K562 (cell line): Measurements from ENCODE around the gene MYO16. TPM values are rescaled to one million over a fixed set of nuclear protein-coding genes. Genes with fewer than 3 reads are reported as not detected.

ENCODE experiments used
- ATAC-seq: fragments of 200-7000 bp; cut with Tn5 transposase; 3 replicates; pipeline ENCODE4 v1.9.1; 2020; ENCODE audit warnings: moderate library complexity
- BruUV-seq: library from RNA; stranded (reverse); fragments of 400-500 nt; replicated peaks from 2 replicates; lab custom pipeline; 2021; lab: Mats Ljungman, UMichigan
- CTCF ChIA-PET: fragments of 300-600 bp; formaldehyde crosslinking; extraction: SDS; loops from one replicate; lab custom pipeline; 2021; ENCODE audit warnings: low intra/inter-chr PET ratio; lab: Yijun Ruan, JAX
- POLR2A ChIA-PET: fragments of 300-600, 350-650 bp; sonication (Branson Sonifier 250); formaldehyde crosslinking; extraction: SDS; loops from one replicate; lab custom pipeline; 2021; ENCODE audit warnings: antibody characterized with exemption, inconsistent platforms; lab: Yijun Ruan, JAX
- DNase-seq, 4 experiments: peaks; one replicate each; pipeline versions ENCODE4 v3.0.0 to v3.0.0-alpha.2; 2011 to 2018; ENCODE audit warnings: low spot score in 3 of 4, mixed read lengths in 3 of 4; ENCODE audit errors: extremely low read depth in 1 of 4
- FAIRE-seq: peaks from 2 replicates; lab custom pipeline; 2011; peaks lifted over from hg19 to GRCh38; lab: Jason Lieb, UNC
- H2AFZ ChIP-seq: 2 replicates; pipeline ENCODE4 v1.6.0; 2011; ENCODE audit warnings: low read depth, low read length, control low read depth, inconsistent platforms
- H3K27ac ChIP-seq: fragments of 200-600 bp; 3 replicates; pipeline ENCODE4 v1.8.0; 2011; ENCODE audit warnings: low read depth, mild to moderate bottlenecking, control low read depth, inconsistent platforms, low read length, moderate library complexity, mixed read lengths; ENCODE audit errors: extremely low read depth
- H3K27me3 ChIP-seq, 2 experiments: fragments of 300-600 bp in 1 of 2; 2 replicates in 1 of 2; 3 replicates in 1 of 2; pipeline versions ENCODE4 v1.6.0 to v1.8.0; 2011; ENCODE audit warnings: inconsistent platforms in 2 of 2, low read length in 2 of 2, mild to moderate bottlenecking in 1 of 2, mixed read lengths in 1 of 2, moderate library complexity in 1 of 2; ENCODE audit not compliant: control insufficient read depth in 2 of 2, insufficient read depth in 2 of 2
- H3K36me3 ChIP-seq: fragments of 300-600 bp; 3 replicates; pipeline ENCODE4 v1.8.0; 2011; ENCODE audit warnings: mild to moderate bottlenecking, low read length, inconsistent platforms; ENCODE audit not compliant: control insufficient read depth, insufficient read depth
- H3K4me1 ChIP-seq, 2 experiments: fragments of 200-600 bp in 1 of 2; replicated peaks in 1 of 2; 2 replicates in 1 of 2; 3 replicates in 1 of 2; pipeline versions ENCODE4 v1.5.1 to v1.8.0; 2011; ENCODE audit warnings: inconsistent platforms in 2 of 2, low read length in 2 of 2, mild to moderate bottlenecking in 1 of 2, mixed read lengths in 1 of 2, moderate library complexity in 1 of 2; ENCODE audit not compliant: control insufficient read depth in 2 of 2, insufficient read depth in 2 of 2
- H3K4me2 ChIP-seq: 2 replicates; pipeline ENCODE4 v1.6.1; 2011; ENCODE audit warnings: low read length, control low read depth, inconsistent platforms, mixed read lengths; ENCODE audit not compliant: insufficient read depth
- H3K4me3 ChIP-seq: fragments of 200-600 bp; sonication (generic), shearing (Covaris generic); 2 replicates; pipeline ENCODE4 v1.5.1; 2016; ENCODE audit warnings: control low read depth, inconsistent platforms
- H3K79me2 ChIP-seq: fragments of 200-600 bp; 3 replicates; pipeline ENCODE4 v1.8.0; 2011; ENCODE audit warnings: low read length, inconsistent platforms; ENCODE audit not compliant: control insufficient read depth, insufficient read depth
- H3K9ac ChIP-seq, 2 experiments: 2 replicates each; pipeline versions ENCODE4 v1.6.0 to v1.6.1; 2011; ENCODE audit warnings: low read depth in 2 of 2, low read length in 2 of 2, control low read depth in 1 of 2, inconsistent platforms in 1 of 2, mild to moderate bottlenecking in 1 of 2, mixed read lengths in 1 of 2; ENCODE audit not compliant: insufficient read depth in 1 of 2
- H3K9me1 ChIP-seq: one replicate; pipeline ENCODE4 v1.6.0; 2011; ENCODE audit warnings: inconsistent platforms, mild to moderate bottlenecking, low read length, moderate library complexity; ENCODE audit not compliant: control insufficient read depth, insufficient read depth
- H3K9me3 ChIP-seq: replicated peaks from 2 replicates; pipeline ENCODE4 v1.5.1; 2011; ENCODE audit warnings: low read depth, low read length, inconsistent platforms; ENCODE audit not compliant: control insufficient read depth, insufficient read depth
- H4K20me1 ChIP-seq: replicated peaks from 2 replicates; pipeline ENCODE4 v1.6.1; 2011; ENCODE audit warnings: low read length, inconsistent platforms, mixed read lengths; ENCODE audit not compliant: control insufficient read depth, insufficient read depth
- E2F6 ChIP-seq, 2 experiments: IDR thresholded peaks; 2 replicates each; pipeline ENCODE4 v1.6.1; 2011; ENCODE audit warnings: borderline replicate concordance in 1 of 2, control low read depth in 1 of 2, low read depth in 1 of 2, low read length in 1 of 2, mild to moderate bottlenecking in 1 of 2, mixed read lengths in 1 of 2, moderate library complexity in 1 of 2; ENCODE audit not compliant: insufficient read depth in 1 of 2, insufficient read length in 1 of 2, poor library complexity in 1 of 2, severe bottlenecking in 1 of 2; ENCODE audit errors: extremely low read depth in 1 of 2
- E2F8 ChIP-seq: fragments of 450-650 bp; IDR thresholded peaks from 2 replicates; pipeline ENCODE4 v1.7.1; 2018; ENCODE audit warnings: mild to moderate bottlenecking, low read depth; ENCODE audit not compliant: partially characterized antibody
- ELK3 ChIP-seq: fragments of 450-650 bp; formaldehyde crosslinking; IDR thresholded peaks from 2 replicates; pipeline ENCODE4 v1.4.0; 2020; ENCODE audit warnings: mild to moderate bottlenecking
- ID3 ChIP-seq, 2 experiments: fragments of 250-450 bp in 1 of 2; fragments of 450-650 bp in 1 of 2; sonication (Bioruptor Pico) in 1 of 2; IDR thresholded peaks; 2 replicates each; pipeline versions ENCODE4 v1.6.1 to v1.8.0; 2016 to 2021; ENCODE audit warnings: mild to moderate bottlenecking in 2 of 2, moderate library complexity in 2 of 2, missing compliant biosample characterization in 1 of 2, missing genetic modification characterization in 1 of 2
- MECOM ChIP-seq: fragments of 250-450 bp; sonication (Bioruptor Pico); IDR thresholded peaks from 2 replicates; pipeline ENCODE4 v1.8.0; 2022; ENCODE audit warnings: inconsistent platforms
- NELFE ChIP-seq: IDR thresholded peaks from 2 replicates; pipeline ENCODE4 v1.6.1; 2011; ENCODE audit warnings: mild to moderate bottlenecking; ENCODE audit not compliant: insufficient read depth, insufficient read length
- NFXL1 ChIP-seq: fragments of 450-650 bp; formaldehyde crosslinking; IDR thresholded peaks from 2 replicates; pipeline ENCODE4 v1.4.0; 2021; ENCODE audit warnings: mild to moderate bottlenecking
- PTBP1 ChIP-seq: fragments of 200-400 bp; formaldehyde crosslinking; IDR thresholded peaks from 2 replicates; pipeline ENCODE4 v1.6.1; 2017; ENCODE audit warnings: low read depth, low read length
- ZNF184 ChIP-seq: sonication (generic); formaldehyde crosslinking; IDR thresholded peaks from 2 replicates; pipeline ENCODE4 v1.5.0; 2020; ENCODE audit warnings: missing genetic modification reagents
- ZNF717 ChIP-seq: fragments of 250-450 bp; sonication (Bioruptor Pico); IDR thresholded peaks from 2 replicates; pipeline ENCODE4 v1.5.0; 2021
- WGBS: fragments of 100-300 bp; shearing (Covaris generic); methylation state at CpG from one replicate; pipeline ENCODE4 v1.1.6; 2016; ENCODE audit warnings: low coverage, mixed read lengths; ENCODE audit not compliant: insufficient coverage; ENCODE audit errors: missing lambda C conversion rate; 5-methylcytosine and 5-hydroxymethylcytosine counted together
- in situ Hi-C: fragments of 300-500 bp; cut with MboI; formaldehyde crosslinking; loops from 4 replicates; pipeline ENCODE4 v1.15.0; 2018; ENCODE audit warnings: inconsistent platforms, mixed read lengths
- intact Hi-C: fragments of 100-400 bp; cut with micrococcal nuclease; formaldehyde crosslinking; loops from 2 replicates; pipeline ENCODE4 v1.14.2; 2022
- polyA plus RNA-seq, 8 experiments: library from polyadenylated mRNA; depleted of rRNA in 4 of 8; stranded (reverse) in 5 of 8; unstranded in 3 of 8; fragments of >200 nt; fragmentation: Nextera tagmentation in 2 of 8; fragmentation: Illumina TruSeq in 1 of 8; extraction: Ambion mirVana in 2 of 8; extraction: Trizol in 1 of 8; gene quantifications; 2 replicates each; pipeline versions ENCODE4 v1.2.1 to v1.2.3, GENCODE V29; 2011 to 2014; ENCODE audit warnings: inconsistent platforms in 1 of 8, missing spikeins in 1 of 8
- total RNA-seq, 7 experiments: library from RNA; depleted of rRNA in 6 of 7; stranded (reverse); fragments of >200 nt in 6 of 7; fragmentation: Illumina TruSeq in 2 of 7; extraction: Trizol in 2 of 7; gene quantifications; 2 replicates each; pipeline versions ENCODE4 v1.2.1 to v1.2.3, GENCODE V29; 2011 to 2021; ENCODE audit warnings: low replicate concordance in 1 of 7

Gene MYO16
- total and polyA plus RNA-seq, 9 of the 15 experiments (the other 6 are each of a cell fraction or from before 2014, with no cell fraction given), result 4.3 to 45.7 (median 12.1) TPM

- H3K9me1 ChIP-seq, result no peaks in the 10 kb centered on the region
- ChIA-PET CTCF (no interaction called here), POLR2A (no interaction called here)
- no peak overlapping the region for H3K27ac ChIP-seq
- TF ChIP-seq NFXL1 (CRISPR knock-in tag) (no peak), PTBP1 (no peak)
- no peak for ATAC-seq
- H3K4me3 ChIP-seq, result no peak overlapping the region
- WGBS, result no CpG with 5 or more reads among the region's 1 CpG
- no peaks in the 10 kb centered on the region for H3K27me3 ChIP-seq
- H3K9ac ChIP-seq, result no peak overlapping the region
- H3K36me3 ChIP-seq, result no peaks in the 10 kb centered on the region
- no TSS peak for BruUV-seq
- H3K79me2 ChIP-seq, result no peaks in the 10 kb centered on the region
- H3K4me1 ChIP-seq, result no peaks in the 10 kb centered on the region
- H2AFZ ChIP-seq, result no peak overlapping the region
- H4K20me1 ChIP-seq, result no peaks in the 10 kb centered on the region
- no peak overlapping the region for H3K4me2 ChIP-seq
- no peaks in the 10 kb centered on the region for H3K9me3 ChIP-seq
- no peak for FAIRE-seq
- DNase-seq, result no peak
- intact Hi-C loops (no loop called here), in situ Hi-C loops (no loop called here)
Observed at GRCh38 chr13:109200556-109200955, 571.1 kb downstream of the MYO16 start.

- no peak overlapping the region for H2AFZ ChIP-seq
- ChIA-PET CTCF (no interaction called here), POLR2A (no interaction called here)
- H3K36me3 ChIP-seq, result no peaks in the 10 kb centered on the region
- no peak overlapping the region for H3K4me3 ChIP-seq
- H3K9ac ChIP-seq, result no peak overlapping the region
- in situ Hi-C loops (no loop called here), intact Hi-C loops (no loop called here)
- H3K4me1 ChIP-seq, result no peaks in the 10 kb centered on the region
- no peaks in the 10 kb centered on the region for H4K20me1 ChIP-seq
- H3K79me2 ChIP-seq, result no peaks in the 10 kb centered on the region
- 21% methylated on average over 2 of the region's 3 CpGs for WGBS
- no peak overlapping the region for H3K4me2 ChIP-seq
- H3K9me3 ChIP-seq, result no peaks in the 10 kb centered on the region
- H3K9me1 ChIP-seq, result no peaks in the 10 kb centered on the region
- DNase-seq (no peak), ATAC-seq (no peak), FAIRE-seq (no peak)
- no peaks in the 10 kb centered on the region for H3K27me3 ChIP-seq
- H3K27ac ChIP-seq, result no peak overlapping the region
- no TSS peak for BruUV-seq
- TF ChIP-seq ELK3 (CRISPR knock-in tag) (no peak), E2F8 (no peak), ZNF184 (no peak), MECOM (CRISPR knock-in tag) (no peak), ZNF717 (no peak), ID3 (CRISPR knock-in tag; IDR thresholded peaks at IDR 0.05) (no peak), ID3 (tag; IDR thresholded peaks at IDR 0.05) (no peak), E2F6 (IDR thresholded peaks at IDR 0.05; ENCODE audit: borderline replicate concordance in 1 of 2, extremely low read depth in 1 of 2, insufficient read depth in 1 of 2, insufficient read length in 1 of 2, low read depth in 1 of 2, low read length in 1 of 2, poor library complexity in 1 of 2, severe bottlenecking in 1 of 2) (no peak), NELFE (no peak)
Observed at GRCh38 chr13:109203587-109203986, 574.2 kb downstream of the MYO16 start.
